HuH-7 (cell line): ENCODE measurements around the gene SLC35G6.

Source experiments
- DNase-seq: peaks from one replicate; pipeline ENCODE4 v3.0.0; 2011; ENCODE audit warnings: low spot score

SLC35G6 gene

GRCh38 chr17:7508145-7508544 is 26.9 kb downstream of the SLC35G6 start:
- DNase-seq = no peak

GRCh38 chr17:7508846-7509245 is 27.6 kb downstream of the SLC35G6 start:
- no peak for DNase-seq

- DNase-seq = no peak
These were observed 28.7 kb downstream of the SLC35G6 start for GRCh38 chr17:7509937-7510336.

- DNase-seq = no peak
These were observed 29.9 kb downstream of the SLC35G6 start for GRCh38 chr17:7511108-7511507.

- DNase-seq = no peak
These were observed 30.9 kb downstream of the SLC35G6 start for GRCh38 chr17:7512105-7512504.

GRCh38 chr17:7512824-7513540 is 31.7 kb downstream of the SLC35G6 start:
- DNase-seq = no peak

- DNase-seq = no peak
These were observed 32.7 kb downstream of the SLC35G6 start for GRCh38 chr17:7513850-7514419.

- DNase-seq = no peak
These were observed 34.8 kb downstream of the SLC35G6 start for GRCh38 chr17:7515911-7516610.

GRCh38 chr17:7523033-7523432 is 41.8 kb downstream of the SLC35G6 start:
- DNase-seq = no peak

GRCh38 chr17:7528842-7529241 is 47.6 kb downstream of the SLC35G6 start:
- no peak for DNase-seq

- no peak for DNase-seq
These were observed 49.0 kb downstream of the SLC35G6 start for GRCh38 chr17:7530023-7530900.
